ENCODE results near the gene RPP14.

DNA sequence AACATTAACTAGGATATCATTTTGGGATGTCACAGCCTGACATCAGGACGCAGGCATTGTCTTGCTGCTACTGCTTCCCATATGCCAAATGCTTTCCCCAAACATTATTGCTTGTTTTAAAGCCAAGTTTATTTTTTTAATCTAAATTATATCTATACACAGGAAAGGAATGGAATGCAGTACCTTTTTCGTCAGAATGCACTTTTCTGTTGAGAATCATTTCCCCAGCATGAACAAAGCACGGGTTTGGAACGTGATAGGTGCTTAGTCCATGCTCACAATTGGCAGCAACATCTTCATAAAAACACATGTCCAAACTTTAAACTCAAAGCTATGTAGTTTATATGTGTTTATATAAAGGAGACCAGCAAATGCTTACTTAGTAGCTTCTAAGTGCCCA, 52.8 kb downstream of the RPP14 start:
- no peak for TF ChIP-seq POLR2A (IDR thresholded peaks at IDR 0.05; ENCODE audit: low read length)
- TF ChIP-seq GATA1 (IDR thresholded peaks at IDR 0.05; ENCODE audit: low read depth, low read length): no peak

Data from erythroblast (primary cell).